GM04503 (cell line): ENCODE measurements around the gene SNCG.
"Not testable (repeated sequence)": the region's sequence is repeated elsewhere in the genome, so short reads cannot be mapped to it uniquely, and the experiment has no call there.

Experiments
- DNase-seq: peaks from one replicate; pipeline ENCODE4 v3.0.0-alpha.2; 2012; ENCODE audit warnings: low read depth

Gene SNCG

GRCh38 chr10:86958116-86958900 is at the start of gene SNCG:
Gene SNCG (plus strand): TSS chr10:86958599. CDS start chr10:86958698, 99 bp downstream.
- no peak for DNase-seq

- no peak for DNase-seq
These were observed 43.7 kb upstream of the SNCG start for GRCh38 chr10:86914734-86915133.

- DNase-seq: no peak
These were observed 40.4 kb upstream of the SNCG start for GRCh38 chr10:86918022-86918471.

- DNase-seq: no peak
These were observed 35.8 kb upstream of the SNCG start for GRCh38 chr10:86922553-86922961.

GRCh38 chr10:86929468-86930380 is 28.7 kb upstream of the SNCG start:
- DNase-seq: no peak

GRCh38 chr10:86931872-86932271 is 26.5 kb upstream of the SNCG start:
- DNase-seq: peak; percentile 46

- DNase-seq: no peak
These were observed 25.7 kb upstream of the SNCG start for GRCh38 chr10:86932674-86933073.

- DNase-seq: not testable (repeated sequence)
These were observed 24.2 kb upstream of the SNCG start for GRCh38 chr10:86934162-86934711.

GRCh38 chr10:86936661-86937501 is 21.5 kb upstream of the SNCG start:
- DNase-seq: no peak

GRCh38 chr10:86937502-86938154 is 20.8 kb upstream of the SNCG start:
- DNase-seq: no peak

- DNase-seq: no peak
These were observed 20.1 kb upstream of the SNCG start for GRCh38 chr10:86938260-86938659.

GRCh38 chr10:86940076-86940475 is 18.3 kb upstream of the SNCG start:
- DNase-seq: not testable (repeated sequence)

GRCh38 chr10:86940677-86941076 is 17.7 kb upstream of the SNCG start:
- no peak for DNase-seq

GRCh38 chr10:86941426-86941825 is 17.0 kb upstream of the SNCG start:
- no peak for DNase-seq

- DNase-seq: no peak
These were observed 16.4 kb upstream of the SNCG start for GRCh38 chr10:86941991-86942421.

GRCh38 chr10:86942441-86943315 is 15.7 kb upstream of the SNCG start:
- no peak for DNase-seq

- no peak for DNase-seq
These were observed 14.9 kb upstream of the SNCG start for GRCh38 chr10:86943316-86944030.

GRCh38 chr10:86944031-86944419 is 14.4 kb upstream of the SNCG start:
- no peak for DNase-seq

GRCh38 chr10:86944471-86944870 is 13.9 kb upstream of the SNCG start:
- DNase-seq: no peak
